ENCODE results near the gene CD59.

The CD59 gene

GRCh38 chr11:33736148-33736812 is at the start of gene CD59:
CD59 (minus strand) TSS chr11:33736423; CDS start chr11:33722445, 13,978 bp downstream.
- peak; percentile 96 for DNase-seq

GRCh38 chr11:33785609-33786008 is 49.4 kb upstream of the CD59 start:
- DNase-seq = no peak

GRCh38 chr11:33779849-33780528 is 43.8 kb upstream of the CD59 start:
- peak; percentile 11 for DNase-seq

- peak; percentile 61 for DNase-seq
These were observed 42.5 kb upstream of the CD59 start for GRCh38 chr11:33778675-33779074.

GRCh38 chr11:33777906-33778305 is 41.7 kb upstream of the CD59 start:
- no peak for DNase-seq

GRCh38 chr11:33775832-33776470 is 39.7 kb upstream of the CD59 start:
- no peak for DNase-seq

- DNase-seq = no peak
These were observed 39.2 kb upstream of the CD59 start for GRCh38 chr11:33775467-33775807.

GRCh38 chr11:33774736-33775466 is 38.7 kb upstream of the CD59 start:
- DNase-seq = peak; percentile 65

GRCh38 chr11:33773987-33774735 is 37.9 kb upstream of the CD59 start, which contains the start of gene FBXO3:
FBXO3 (minus strand) TSS chr11:33774520; CDS start chr11:33774497, 23 bp downstream.
- DNase-seq = peak; percentile 96

- DNase-seq = peak; percentile 61
These were observed 37.3 kb upstream of the CD59 start for GRCh38 chr11:33773404-33773986.

GRCh38 chr11:33772870-33773269 is 36.6 kb upstream of the CD59 start:
- DNase-seq = no peak

GRCh38 chr11:33772300-33772699 is 36.1 kb upstream of the CD59 start:
- DNase-seq = no peak

- no peak for DNase-seq
These were observed 34.0 kb upstream of the CD59 start for GRCh38 chr11:33770236-33770635.

- DNase-seq = no peak
These were observed 33.3 kb upstream of the CD59 start for GRCh38 chr11:33769542-33769941.

GRCh38 chr11:33767624-33768023 is 31.4 kb upstream of the CD59 start:
- DNase-seq = no peak

GRCh38 chr11:33766085-33766484 is 29.9 kb upstream of the CD59 start:
- no peak for DNase-seq

- no peak for DNase-seq
These were observed 25.2 kb upstream of the CD59 start for GRCh38 chr11:33761471-33761870.

- DNase-seq = no peak
These were observed 17.2 kb upstream of the CD59 start for GRCh38 chr11:33753304-33753967.

- no peak for DNase-seq
These were observed 15.7 kb upstream of the CD59 start for GRCh38 chr11:33751878-33752277.

GRCh38 chr11:33747979-33748378 is 11.8 kb upstream of the CD59 start:
- no peak for DNase-seq

- DNase-seq = no peak
These were observed 7.1 kb upstream of the CD59 start for GRCh38 chr11:33743291-33743690.
